ENCODE results near the gene SLC35B1. TPM values are rescaled to one million over a fixed set of nuclear protein-coding genes. Genes with fewer than 3 reads are reported as not detected.

Gene SLC35B1
- total RNA-seq, 1 experiment from 2014 or later = 84.6 TPM

GRCh38 chr17:49752508-49752907 lies 44.7 kb upstream of the SLC35B1 start:
- no peak for ATAC-seq
- Histone ChIP-seq H3K27ac (ENCODE audit: low read length) (no peak overlapping the region), H3K36me3 (ENCODE audit: control insufficient read depth, insufficient read depth, low read length) (no peaks in the 10 kb centered on the region), H3K4me3 (ENCODE audit: low read depth in 2 of 2, low read length in 2 of 2) (no peak overlapping the region), H3K9me3 (ENCODE audit: control insufficient read depth, insufficient read depth, low read depth, low read length) (no peaks in the 10 kb centered on the region), H3K4me1 (ENCODE audit: control insufficient read depth, insufficient read depth, low read length) (no peaks in the 10 kb centered on the region), H3K27me3 (ENCODE audit: control insufficient read depth, insufficient read depth, low read length) (no peaks in the 10 kb centered on the region)
- no TSS peak for BruUV-seq (replicated peaks)
- ChIA-PET POLR2A (no interaction called here), CTCF (interaction anchor here (0.8 kb wide), 1 partner anchor 105 kb away, joined by 5 read pairs; no protein-coding TSS in a partner anchor)
- TF ChIP-seq POLR2AphosphoS5 (IDR thresholded peaks at IDR 0.05; ENCODE audit: low read depth, low read length) (no peak), SIN3A (IDR thresholded peaks at IDR 0.05; ENCODE audit: borderline replicate concordance, insufficient read depth, low read depth, low read length) (no peak), TCF7L2 (IDR thresholded peaks at IDR 0.05; ENCODE audit: low read depth, low read length) (no peak), CTCF (IDR thresholded peaks at IDR 0.05) (no peak)
- TF ChIP-seq, protein P1, sequence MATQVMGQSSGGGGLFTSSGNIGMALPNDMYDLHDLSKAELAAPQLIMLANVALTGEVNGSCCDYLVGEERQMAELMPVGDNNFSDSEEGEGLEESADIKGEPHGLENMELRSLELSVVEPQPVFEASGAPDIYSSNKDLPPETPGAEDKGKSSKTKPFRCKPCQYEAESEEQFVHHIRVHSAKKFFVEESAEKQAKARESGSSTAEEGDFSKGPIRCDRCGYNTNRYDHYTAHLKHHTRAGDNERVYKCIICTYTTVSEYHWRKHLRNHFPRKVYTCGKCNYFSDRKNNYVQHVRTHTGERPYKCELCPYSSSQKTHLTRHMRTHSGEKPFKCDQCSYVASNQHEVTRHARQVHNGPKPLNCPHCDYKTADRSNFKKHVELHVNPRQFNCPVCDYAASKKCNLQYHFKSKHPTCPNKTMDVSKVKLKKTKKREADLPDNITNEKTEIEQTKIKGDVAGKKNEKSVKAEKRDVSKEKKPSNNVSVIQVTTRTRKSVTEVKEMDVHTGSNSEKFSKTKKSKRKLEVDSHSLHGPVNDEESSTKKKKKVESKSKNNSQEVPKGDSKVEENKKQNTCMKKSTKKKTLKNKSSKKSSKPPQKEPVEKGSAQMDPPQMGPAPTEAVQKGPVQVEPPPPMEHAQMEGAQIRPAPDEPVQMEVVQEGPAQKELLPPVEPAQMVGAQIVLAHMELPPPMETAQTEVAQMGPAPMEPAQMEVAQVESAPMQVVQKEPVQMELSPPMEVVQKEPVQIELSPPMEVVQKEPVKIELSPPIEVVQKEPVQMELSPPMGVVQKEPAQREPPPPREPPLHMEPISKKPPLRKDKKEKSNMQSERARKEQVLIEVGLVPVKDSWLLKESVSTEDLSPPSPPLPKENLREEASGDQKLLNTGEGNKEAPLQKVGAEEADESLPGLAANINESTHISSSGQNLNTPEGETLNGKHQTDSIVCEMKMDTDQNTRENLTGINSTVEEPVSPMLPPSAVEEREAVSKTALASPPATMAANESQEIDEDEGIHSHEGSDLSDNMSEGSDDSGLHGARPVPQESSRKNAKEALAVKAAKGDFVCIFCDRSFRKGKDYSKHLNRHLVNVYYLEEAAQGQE (IDR thresholded peaks at IDR 0.05; ENCODE audit: insufficient read depth in 1 of 2, low read depth in 2 of 2, low read length in 1 of 2) = no peak
- no peak for DNase-seq (ENCODE audit: low read depth, low spot score)
- in situ Hi-C loops (cut with HindIII; ENCODE audit: low pct_unique_long_range_greater_than_20kb, low sequenced_read_pairs) (no loop called here), intact Hi-C loops (cut with micrococcal nuclease; ENCODE audit: unreplicated experiment) (no loop called here)

- intact Hi-C loops (cut with micrococcal nuclease; ENCODE audit: unreplicated experiment) = no loop called here
- POLR2A ChIA-PET = no interaction called here
- no peak for DNase-seq (ENCODE audit: low read depth, low spot score)
- TF ChIP-seq TCF7L2 (IDR thresholded peaks at IDR 0.05; ENCODE audit: low read depth, low read length) = no peak
- CTCF ChIA-PET = no interaction called here
- no peak for ATAC-seq
- no peak overlapping the region for H3K27ac ChIP-seq (ENCODE audit: low read length)
- H3K4me3 ChIP-seq (ENCODE audit: low read depth in 2 of 2, low read length in 2 of 2) = no peak overlapping the region
- no peaks in the 10 kb centered on the region for H3K9me3 ChIP-seq (ENCODE audit: control insufficient read depth, insufficient read depth, low read depth, low read length)
- in situ Hi-C loops (cut with HindIII; ENCODE audit: low pct_unique_long_range_greater_than_20kb, low sequenced_read_pairs) = no loop called here
- H3K36me3 ChIP-seq (ENCODE audit: control insufficient read depth, insufficient read depth, low read length) = no peaks in the 10 kb centered on the region
- BruUV-seq (replicated peaks) = no TSS peak
- H3K4me1 ChIP-seq (ENCODE audit: control insufficient read depth, insufficient read depth, low read length) = no peaks in the 10 kb centered on the region
- H3K27me3 ChIP-seq (ENCODE audit: control insufficient read depth, insufficient read depth, low read length) = no peaks in the 10 kb centered on the region
Measured at GRCh38 chr17:49749730-49750129, 42.0 kb upstream of the SLC35B1 start.

DNA sequence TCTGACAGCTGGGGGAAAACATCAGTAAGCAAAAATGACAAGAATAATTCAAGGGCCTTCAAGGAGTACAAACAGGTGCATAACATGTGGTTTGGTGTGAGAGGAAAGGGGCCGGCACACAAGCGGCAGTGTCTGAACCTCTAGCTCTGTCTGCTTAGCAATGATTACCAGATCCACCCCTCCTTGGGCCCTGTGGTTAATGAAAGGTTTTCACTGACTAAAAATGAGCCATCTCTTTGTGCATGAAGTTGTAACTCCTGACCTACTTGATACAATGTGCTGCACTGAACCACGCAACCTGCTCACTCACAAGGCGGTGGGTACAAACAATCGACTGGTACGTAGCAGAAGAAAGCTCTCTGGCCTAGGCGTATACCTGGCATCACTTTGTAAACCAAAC lies 41.0 kb upstream of the SLC35B1 start:
- Histone ChIP-seq H3K9me3 (ENCODE audit: control insufficient read depth, insufficient read depth, low read depth, low read length) (no peaks in the 10 kb centered on the region), H3K27me3 (ENCODE audit: control insufficient read depth, insufficient read depth, low read length) (no peaks in the 10 kb centered on the region), H3K4me1 (ENCODE audit: control insufficient read depth, insufficient read depth, low read length) (no peaks in the 10 kb centered on the region), H3K27ac (ENCODE audit: low read length) (no peak overlapping the region), H3K4me3 (ENCODE audit: low read depth in 2 of 2, low read length in 2 of 2) (no peak overlapping the region), H3K36me3 (ENCODE audit: control insufficient read depth, insufficient read depth, low read length) (no peaks in the 10 kb centered on the region)
- intact Hi-C loops (cut with micrococcal nuclease; ENCODE audit: unreplicated experiment) = no loop called here
- TF ChIP-seq POLR2AphosphoS5 (IDR thresholded peaks at IDR 0.05; ENCODE audit: low read depth, low read length) (no peak), TCF7L2 (IDR thresholded peaks at IDR 0.05; ENCODE audit: low read depth, low read length) (no peak), CTCF (IDR thresholded peaks at IDR 0.05) (no peak), SIN3A (IDR thresholded peaks at IDR 0.05; ENCODE audit: borderline replicate concordance, insufficient read depth, low read depth, low read length) (no peak)
- TF ChIP-seq, protein P1 (IDR thresholded peaks at IDR 0.05; ENCODE audit: insufficient read depth in 1 of 2, low read depth in 2 of 2, low read length in 1 of 2) = no peak
- ATAC-seq (no peak), DNase-seq (ENCODE audit: low read depth, low spot score) (no peak)
- CTCF ChIA-PET = no interaction called here
- no TSS peak for BruUV-seq (replicated peaks)
- in situ Hi-C loops (cut with HindIII; ENCODE audit: low pct_unique_long_range_greater_than_20kb, low sequenced_read_pairs) = no loop called here
- POLR2A ChIA-PET = no interaction called here

All from Panc1 (cell line).